Muscle layer of colon (tissue), 2 donors: ENCODE measurements around the gene MCF2L2.
"Not testable (repeated sequence)": the region's sequence is repeated elsewhere in the genome, so short reads cannot be mapped to it uniquely, and the experiment has no call there.

ENCODE experiments used
- H3K27ac ChIP-seq: one replicate; pipeline ENCODE4 v1.7.0; 2013; ENCODE audit warnings: low read depth, mild to moderate bottlenecking, low read length, moderate library complexity
- H3K27me3 ChIP-seq, 2 donors: one replicate each; pipeline ENCODE4 v1.7.0; 2013; ENCODE audit warnings: low read length in 2 of 2, mild to moderate bottlenecking in 2 of 2; ENCODE audit not compliant: insufficient read depth in 2 of 2, control insufficient read depth in 1 of 2
- H3K36me3 ChIP-seq: one replicate; pipeline ENCODE4 v1.7.0; 2013; ENCODE audit warnings: mild to moderate bottlenecking, low read length; ENCODE audit not compliant: insufficient read depth
- H3K4me1 ChIP-seq: one replicate; pipeline ENCODE4 v1.7.0; 2013; ENCODE audit warnings: mild to moderate bottlenecking, low read length; ENCODE audit not compliant: insufficient read depth
- H3K4me3 ChIP-seq, 2 donors: one replicate each; pipeline ENCODE4 v1.7.0; 2013; ENCODE audit warnings: low read length in 2 of 2, low read depth in 1 of 2, mild to moderate bottlenecking in 1 of 2, moderate library complexity in 1 of 2
- H3K9ac ChIP-seq: one replicate; pipeline ENCODE4 v1.7.0; 2013; ENCODE audit warnings: low read length
- H3K9me3 ChIP-seq: one replicate; pipeline ENCODE4 v1.7.0; 2013; ENCODE audit warnings: mild to moderate bottlenecking, low read length
- donor health status: abdominal sarcoma.
- donor health status: Adenocarcinoma of cecum.

MCF2L2 gene, protein sequence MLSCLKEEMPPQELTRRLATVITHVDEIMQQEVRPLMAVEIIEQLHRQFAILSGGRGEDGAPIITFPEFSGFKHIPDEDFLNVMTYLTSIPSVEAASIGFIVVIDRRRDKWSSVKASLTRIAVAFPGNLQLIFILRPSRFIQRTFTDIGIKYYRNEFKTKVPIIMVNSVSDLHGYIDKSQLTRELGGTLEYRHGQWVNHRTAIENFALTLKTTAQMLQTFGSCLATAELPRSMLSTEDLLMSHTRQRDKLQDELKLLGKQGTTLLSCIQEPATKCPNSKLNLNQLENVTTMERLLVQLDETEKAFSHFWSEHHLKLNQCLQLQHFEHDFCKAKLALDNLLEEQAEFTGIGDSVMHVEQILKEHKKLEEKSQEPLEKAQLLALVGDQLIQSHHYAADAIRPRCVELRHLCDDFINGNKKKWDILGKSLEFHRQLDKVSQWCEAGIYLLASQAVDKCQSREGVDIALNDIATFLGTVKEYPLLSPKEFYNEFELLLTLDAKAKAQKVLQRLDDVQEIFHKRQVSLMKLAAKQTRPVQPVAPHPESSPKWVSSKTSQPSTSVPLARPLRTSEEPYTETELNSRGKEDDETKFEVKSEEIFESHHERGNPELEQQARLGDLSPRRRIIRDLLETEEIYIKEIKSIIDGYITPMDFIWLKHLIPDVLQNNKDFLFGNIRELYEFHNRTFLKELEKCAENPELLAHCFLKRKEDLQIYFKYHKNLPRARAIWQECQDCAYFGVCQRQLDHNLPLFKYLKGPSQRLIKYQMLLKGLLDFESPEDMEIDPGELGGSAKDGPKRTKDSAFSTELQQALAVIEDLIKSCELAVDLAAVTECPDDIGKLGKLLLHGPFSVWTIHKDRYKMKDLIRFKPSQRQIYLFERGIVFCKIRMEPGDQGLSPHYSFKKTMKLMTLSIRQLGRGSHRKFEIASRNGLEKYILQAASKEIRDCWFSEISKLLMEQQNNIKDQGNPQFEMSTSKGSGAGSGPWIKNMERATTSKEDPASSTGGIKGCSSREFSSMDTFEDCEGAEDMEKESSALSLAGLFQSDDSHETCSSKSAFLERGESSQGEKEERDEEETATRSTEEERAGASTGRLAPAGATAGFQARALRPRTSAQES

DNA sequence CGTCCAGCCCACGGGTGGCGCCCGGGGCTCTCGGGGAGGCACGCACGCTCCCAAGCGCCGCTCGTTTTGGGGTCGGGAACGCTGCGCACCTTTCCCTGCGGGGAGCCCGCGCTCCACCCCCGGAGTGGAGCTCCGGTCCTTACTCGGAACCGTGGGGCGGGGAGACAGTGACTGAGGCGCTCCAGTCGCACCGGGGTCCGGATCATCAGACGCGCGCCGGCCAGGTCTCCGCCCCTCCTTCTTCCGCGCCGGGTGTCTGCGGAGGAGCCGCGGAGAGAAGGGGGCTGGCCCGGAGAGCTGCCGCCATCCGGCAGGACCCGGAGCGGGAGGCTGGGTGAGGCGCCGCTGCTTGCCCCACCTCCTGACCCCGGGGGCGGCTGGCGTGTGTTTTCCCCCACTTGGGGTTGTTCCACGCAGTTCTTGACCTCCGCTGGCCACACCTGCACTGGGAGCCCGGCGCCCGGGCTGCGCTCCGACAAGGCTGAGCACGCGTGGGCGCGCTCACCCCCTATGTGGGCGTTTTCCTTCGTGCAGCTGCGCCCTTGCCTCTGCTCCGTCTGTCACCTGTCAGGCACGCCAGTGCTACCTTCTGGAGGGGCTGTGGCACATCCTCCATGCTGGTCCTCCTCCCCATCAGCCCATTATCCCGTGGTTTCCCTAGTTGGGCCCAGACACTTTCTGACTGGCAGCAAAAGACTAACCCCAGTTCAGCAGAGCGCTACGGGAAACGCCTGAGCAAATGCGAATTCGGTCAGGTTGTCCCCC is at the start of gene MCF2L2:
Gene MCF2L2, minus strand, starts transcription at position 173 of the 765 bp plus-strand sequence. CDS start 642 bp downstream, outside the sequence.
- H3K9me3 ChIP-seq = no peaks in the 10 kb centered on the region
- no peaks in the 10 kb centered on the region for H3K36me3 ChIP-seq
- peaks cover 13% of the 10 kb centered on the region for H3K4me1 ChIP-seq
- H3K4me3 ChIP-seq = peak within 1 kb of the TSS; percentile 22 to 46
- H3K27me3 ChIP-seq = peaks cover 12 to 41% of the 10 kb centered on the region in 2 donors
- H3K9ac ChIP-seq = no peak within 1 kb of the TSS
- H3K27ac ChIP-seq = no peak within 1 kb of the TSS

DNA sequence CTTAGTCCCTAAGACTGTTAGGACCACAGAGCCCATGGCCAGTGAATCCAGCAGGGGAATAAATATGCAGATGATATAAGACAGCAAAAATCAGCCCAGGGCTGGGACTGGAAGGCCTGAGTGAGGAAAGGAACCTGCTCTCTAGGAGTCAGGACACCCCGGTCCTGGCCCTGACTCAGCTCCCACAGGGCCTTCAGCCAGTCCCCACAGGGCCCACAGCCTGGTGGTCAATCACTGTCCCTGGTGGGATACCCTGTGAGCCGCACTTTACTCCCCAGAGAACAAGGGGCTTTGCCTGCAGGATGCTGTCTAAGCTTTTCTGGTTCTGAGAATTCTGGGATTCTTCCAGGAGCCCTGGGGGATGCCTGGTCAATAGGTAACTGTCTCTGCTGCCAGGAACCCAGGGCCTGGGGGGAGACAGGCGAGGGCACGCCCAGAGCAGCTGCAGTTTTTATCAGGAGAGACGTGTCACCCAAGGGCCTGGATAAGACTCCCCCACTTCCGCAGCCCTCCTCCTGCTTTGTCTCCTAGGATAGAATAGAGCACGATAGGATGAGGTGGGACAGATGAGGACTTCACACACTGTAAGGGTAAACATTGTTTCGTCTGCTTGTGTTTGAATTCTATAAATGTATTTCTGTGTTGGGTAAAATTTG is 49.5 kb upstream of the MCF2L2 start:
- H3K36me3 ChIP-seq = no peaks in the 10 kb centered on the region
- no peaks in the 10 kb centered on the region for H3K27me3 ChIP-seq
- no peak overlapping the region for H3K27ac ChIP-seq
- H3K9ac ChIP-seq = no peak overlapping the region
- H3K9me3 ChIP-seq = no peaks in the 10 kb centered on the region
- no peak overlapping the region for H3K4me3 ChIP-seq
- no peaks in the 10 kb centered on the region for H3K4me1 ChIP-seq

DNA sequence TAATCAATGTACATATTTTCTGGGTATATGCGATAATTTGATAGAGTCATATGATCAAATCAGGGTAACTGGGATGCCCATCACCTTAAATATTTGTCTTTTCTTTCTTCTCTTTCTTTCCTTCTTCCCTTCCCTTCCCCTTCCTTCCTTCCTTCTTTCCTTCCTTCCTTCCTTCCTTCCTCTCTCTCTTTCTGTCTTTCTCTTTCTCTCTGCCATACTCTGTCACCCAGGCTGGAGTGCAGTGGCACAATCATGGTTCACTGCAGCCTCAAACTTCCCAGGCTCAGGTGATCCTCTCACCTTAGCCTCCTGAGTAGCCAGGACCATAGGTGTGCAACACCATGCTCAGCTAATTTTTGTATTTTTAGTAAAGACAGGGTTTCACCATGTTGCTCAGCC is 47.3 kb upstream of the MCF2L2 start:
- not testable (repeated sequence) for H3K27ac ChIP-seq, H3K9me3 ChIP-seq, H3K27me3 ChIP-seq, H3K4me1 ChIP-seq, H3K36me3 ChIP-seq, H3K9ac ChIP-seq, H3K4me3 ChIP-seq

DNA sequence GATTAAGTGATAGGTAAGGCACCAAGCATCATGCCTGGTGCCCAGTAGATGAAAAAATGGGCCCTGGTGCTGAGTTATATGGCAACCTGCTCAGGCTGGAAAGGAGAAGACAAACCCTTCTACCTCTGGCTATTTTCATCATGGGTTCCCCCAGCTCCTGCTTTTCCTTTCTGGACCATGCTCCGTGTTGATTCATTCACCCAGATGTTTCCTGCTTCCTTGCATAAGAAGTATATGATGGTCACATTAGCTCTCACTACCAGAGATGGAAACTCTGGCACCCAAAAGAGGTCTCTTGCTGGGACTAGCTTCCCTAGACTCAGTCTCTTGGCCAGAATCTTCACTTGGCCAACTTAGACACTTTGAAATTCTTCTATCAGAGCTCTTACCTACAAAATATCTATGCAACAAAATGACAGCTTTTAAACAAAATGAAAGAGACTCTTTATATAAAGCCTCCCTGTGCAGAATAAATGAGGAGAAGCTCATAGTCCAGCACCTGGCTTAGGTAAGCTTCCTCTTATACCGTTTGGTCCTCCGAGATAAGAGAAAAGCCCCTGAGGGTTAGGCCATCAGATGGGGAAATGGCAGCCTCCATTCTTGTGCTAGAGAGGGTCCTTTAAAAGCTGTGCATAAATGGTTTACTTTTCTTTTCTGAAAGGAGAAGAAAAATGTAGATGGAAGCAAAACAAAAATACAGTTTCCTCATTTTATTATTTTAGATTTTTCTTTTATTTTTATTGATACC is 46.8 kb upstream of the MCF2L2 start:
- Histone ChIP-seq H3K4me1 (no peaks in the 10 kb centered on the region), H3K27me3 (no peaks in the 10 kb centered on the region), H3K27ac (no peak overlapping the region), H3K4me3 (no peak overlapping the region), H3K9ac (no peak overlapping the region), H3K9me3 (no peaks in the 10 kb centered on the region), H3K36me3 (no peaks in the 10 kb centered on the region)

DNA sequence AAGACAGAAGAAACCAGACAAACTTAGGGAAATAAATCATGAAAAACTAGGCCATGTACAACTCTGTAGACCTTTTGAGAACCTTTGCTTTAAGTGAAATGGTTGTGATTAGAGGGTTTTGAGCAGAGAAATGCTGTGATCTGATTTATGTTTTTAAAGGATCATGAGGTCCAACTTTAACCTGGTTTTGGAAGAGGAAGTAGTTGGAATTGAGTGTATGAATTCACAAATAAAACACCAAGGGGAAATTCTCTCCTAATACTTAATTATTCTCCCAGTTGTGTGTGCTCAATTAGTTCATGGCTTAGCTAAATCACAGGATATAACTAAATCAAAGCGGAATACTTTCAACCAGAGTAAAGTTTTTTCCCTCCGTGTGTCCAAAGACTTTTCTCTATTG is 45.5 kb upstream of the MCF2L2 start:
- H3K9me3 ChIP-seq = no peaks in the 10 kb centered on the region
- no peak overlapping the region for H3K4me3 ChIP-seq
- H3K9ac ChIP-seq = no peak overlapping the region

DNA sequence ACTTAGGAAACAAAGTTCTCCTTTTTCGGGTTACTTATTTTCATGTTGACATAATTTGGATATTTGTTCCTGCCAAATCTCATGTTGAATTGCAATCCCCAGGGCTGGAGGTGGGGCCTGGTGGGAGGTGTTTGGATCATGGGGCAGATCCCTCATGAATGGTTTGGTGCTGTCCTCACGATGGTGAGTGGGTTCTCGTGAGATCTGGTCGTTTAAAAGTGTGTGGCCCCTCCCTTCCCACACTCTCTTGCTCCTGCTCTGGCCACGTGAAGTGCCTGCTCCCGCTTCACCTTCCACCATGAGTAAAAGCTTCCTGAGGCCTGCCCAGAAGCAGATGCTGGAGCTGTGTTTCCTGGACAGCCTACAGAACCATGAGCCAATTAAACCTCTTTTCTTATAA is 43.7 kb upstream of the MCF2L2 start:
- Histone ChIP-seq H3K4me1 (peaks cover 7% of the 10 kb centered on the region), H3K9me3 (no peaks in the 10 kb centered on the region), H3K9ac (no peak overlapping the region), H3K27me3 (no peaks in the 10 kb centered on the region), H3K4me3 (no peak overlapping the region), H3K27ac (no peak overlapping the region), H3K36me3 (no peaks in the 10 kb centered on the region)

More for the DNA sequence above, 45.5 kb upstream of the MCF2L2 start:
- no peaks in the 10 kb centered on the region for H3K36me3 ChIP-seq
- no peak overlapping the region for H3K27ac ChIP-seq
- H3K4me1 ChIP-seq = peaks cover 7% of the 10 kb centered on the region
- no peaks in the 10 kb centered on the region for H3K27me3 ChIP-seq

DNA sequence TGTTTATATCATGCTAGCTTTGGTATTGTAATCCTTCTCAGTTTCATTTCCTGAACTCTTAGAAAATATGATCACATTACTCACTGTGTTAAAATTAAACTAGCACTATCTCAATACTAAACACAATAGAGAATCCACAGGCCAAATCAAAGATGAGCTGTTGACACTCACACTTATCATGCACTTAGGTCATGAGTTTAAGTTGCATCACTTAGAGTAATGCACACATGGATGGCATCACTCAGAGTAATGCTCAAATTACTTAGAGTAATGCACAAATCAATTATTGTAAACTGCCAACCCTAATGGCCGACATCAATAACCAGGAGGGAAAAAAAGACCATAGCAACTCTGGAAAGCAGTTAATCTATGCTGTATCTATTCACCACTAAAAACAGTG is 40.0 kb upstream of the MCF2L2 start:
- Histone ChIP-seq H3K9me3 (no peaks in the 10 kb centered on the region), H3K4me3 (no peak overlapping the region), H3K9ac (no peak overlapping the region), H3K36me3 (no peaks in the 10 kb centered on the region), H3K27me3 (no peaks in the 10 kb centered on the region), H3K4me1 (peaks cover 7% of the 10 kb centered on the region), H3K27ac (no peak overlapping the region)

DNA sequence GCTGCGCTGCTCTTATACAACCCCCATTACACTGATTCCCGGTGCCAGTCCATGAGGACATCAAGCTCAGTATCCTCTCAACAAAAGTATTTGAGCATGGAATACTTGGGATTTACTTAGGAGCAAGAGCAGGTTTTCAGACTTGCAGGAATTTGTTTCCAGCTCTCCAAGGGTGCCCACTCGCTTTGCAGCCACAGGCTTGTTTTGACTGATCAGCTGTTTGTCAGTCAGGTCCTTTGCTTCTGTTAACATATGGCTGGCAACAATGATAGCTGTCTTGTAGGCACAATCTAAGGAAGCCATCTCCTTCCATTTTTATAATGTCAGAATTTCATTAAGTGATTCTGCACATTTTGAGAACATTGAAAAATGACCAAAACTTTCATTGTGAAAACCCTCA is 38.2 kb upstream of the MCF2L2 start:
- Histone ChIP-seq H3K9ac (no peak overlapping the region), H3K27me3 (no peaks in the 10 kb centered on the region), H3K36me3 (no peaks in the 10 kb centered on the region), H3K4me1 (peaks cover 7% of the 10 kb centered on the region), H3K4me3 (no peak overlapping the region), H3K9me3 (no peaks in the 10 kb centered on the region), H3K27ac (no peak overlapping the region)

DNA sequence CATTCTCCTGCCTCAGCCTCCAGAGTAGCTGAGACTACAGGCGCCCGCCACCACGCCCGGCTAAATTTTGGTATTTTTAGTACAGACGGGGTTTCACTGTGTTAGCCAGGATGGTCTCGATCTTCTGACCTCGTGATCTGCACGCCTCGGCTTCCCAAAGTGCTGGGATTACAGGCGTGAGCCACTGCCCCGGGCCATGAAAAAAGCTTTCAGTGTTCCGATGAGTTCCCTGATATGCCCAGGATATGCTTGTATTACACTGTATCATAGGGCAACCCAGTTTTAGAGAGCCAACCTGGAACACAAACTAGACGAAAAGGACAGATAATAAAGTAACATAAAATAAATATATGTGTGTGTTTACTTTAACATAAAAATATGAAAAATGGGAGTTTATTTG is 37.3 kb upstream of the MCF2L2 start:
- H3K4me3 ChIP-seq, H3K9me3 ChIP-seq, H3K27ac ChIP-seq, H3K4me1 ChIP-seq, H3K27me3 ChIP-seq, H3K9ac ChIP-seq, H3K36me3 ChIP-seq: not testable (repeated sequence)

DNA sequence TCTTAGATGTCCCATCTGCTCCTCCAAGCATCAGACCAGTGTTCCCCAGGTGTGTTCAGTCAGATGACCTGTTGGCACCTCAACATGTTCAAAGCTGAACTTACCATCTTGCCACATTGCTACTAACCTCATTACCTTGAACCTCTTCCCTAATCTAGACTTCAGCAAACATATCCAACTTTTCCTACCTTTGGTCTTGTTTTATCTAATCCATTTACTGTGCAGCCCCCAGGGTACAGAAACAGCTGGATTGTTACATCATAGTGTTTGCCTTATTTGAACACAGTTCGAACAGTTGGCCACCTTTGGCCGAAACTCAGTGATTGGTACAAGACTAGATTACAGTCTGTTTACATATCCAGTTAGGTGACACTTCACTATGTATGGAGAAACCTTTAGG is 36.1 kb upstream of the MCF2L2 start:
- Histone ChIP-seq H3K27ac (no peak overlapping the region), H3K9ac (no peak overlapping the region), H3K9me3 (no peaks in the 10 kb centered on the region), H3K4me3 (no peak overlapping the region), H3K27me3 (no peaks in the 10 kb centered on the region), H3K36me3 (no peaks in the 10 kb centered on the region), H3K4me1 (peaks cover 5% of the 10 kb centered on the region)
